Activated CD4-positive, alpha-beta T cell treated with anti-CD3 and anti-CD28 coated beads for 24 hours (primary cell): ENCODE data around the gene MICU2.

Experiments
- DNase-seq, 2 donors: peaks; one replicate each; pipeline ENCODE4 v3.0.0-alpha.2; 2020; ENCODE audit warnings: low read depth in 2 of 2

MICU2 gene

DNA sequence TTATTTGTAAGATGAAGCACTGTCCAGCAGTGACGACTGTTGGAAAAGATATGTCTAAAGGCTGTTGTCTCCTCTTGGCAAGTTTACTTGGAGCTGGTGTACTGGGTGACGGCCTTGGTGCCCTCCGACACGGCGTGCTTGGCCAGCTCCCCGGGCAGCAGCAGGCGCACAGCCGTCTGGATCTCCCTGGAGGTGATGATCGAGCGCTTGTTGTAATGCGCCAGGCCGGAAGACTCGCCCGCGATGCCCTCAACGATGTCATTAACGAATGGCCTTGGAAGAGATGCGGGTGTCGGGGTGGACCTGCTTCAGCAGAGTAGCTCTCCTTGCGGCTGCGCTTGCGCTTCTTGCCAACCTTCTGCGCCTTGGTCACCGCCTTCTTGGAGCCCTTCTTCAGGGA is 120.2 kb downstream of the MICU2 start:
- no peak for DNase-seq

DNA sequence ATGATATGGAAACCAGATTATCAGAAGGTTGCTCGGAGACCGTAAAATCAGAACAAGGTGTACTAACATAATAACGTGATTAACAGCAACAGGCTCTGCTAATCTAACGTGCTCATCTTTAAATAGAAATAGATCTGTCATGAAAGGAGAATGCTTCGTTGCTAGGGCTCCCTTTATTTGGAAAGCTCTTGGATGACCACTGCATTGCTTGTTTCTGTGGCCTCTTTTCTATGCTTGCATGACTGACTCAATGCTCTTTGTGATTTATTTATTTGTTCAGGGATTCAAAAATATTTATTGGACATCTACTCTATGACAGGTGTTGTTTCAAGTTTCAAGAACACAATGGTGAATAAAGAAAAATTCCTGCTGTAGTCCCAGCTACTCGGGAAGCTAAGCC is 122.6 kb downstream of the MICU2 start:
- no peak for DNase-seq

- DNase-seq: peak in 1 of 2 donors; percentile 40
Measured at GRCh38 chr13:21478881-21479808, 124.8 kb downstream of the MICU2 start.

DNA sequence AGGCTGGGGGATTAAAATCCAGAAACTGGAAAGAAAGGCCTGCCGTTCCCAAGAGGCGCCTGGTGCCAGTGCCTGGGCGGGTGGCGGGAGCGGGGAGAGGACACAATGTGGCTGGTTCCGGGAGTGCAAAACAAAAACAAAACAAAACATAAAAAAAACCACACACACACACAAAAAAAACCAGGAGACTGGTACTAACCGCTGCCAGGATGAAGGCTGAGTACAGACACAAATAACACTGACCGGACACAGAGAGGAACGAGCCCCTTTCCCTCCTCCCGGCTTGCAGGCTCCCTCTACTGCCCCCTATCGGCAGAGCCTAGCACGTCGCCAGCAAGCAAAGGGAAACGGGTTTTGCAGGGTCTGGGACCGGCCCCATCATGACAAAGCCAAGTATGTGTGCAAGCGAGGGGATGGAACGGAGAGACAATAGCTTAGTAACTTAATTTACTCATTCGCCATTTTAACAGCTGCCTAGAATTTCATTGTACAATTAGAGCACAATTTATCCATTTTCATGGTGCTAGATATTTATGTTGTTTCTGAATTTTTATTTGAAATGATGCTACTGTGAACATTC is 127.0 kb downstream of the MICU2 start:
- peak; percentile 73 to 79 for DNase-seq

DNA sequence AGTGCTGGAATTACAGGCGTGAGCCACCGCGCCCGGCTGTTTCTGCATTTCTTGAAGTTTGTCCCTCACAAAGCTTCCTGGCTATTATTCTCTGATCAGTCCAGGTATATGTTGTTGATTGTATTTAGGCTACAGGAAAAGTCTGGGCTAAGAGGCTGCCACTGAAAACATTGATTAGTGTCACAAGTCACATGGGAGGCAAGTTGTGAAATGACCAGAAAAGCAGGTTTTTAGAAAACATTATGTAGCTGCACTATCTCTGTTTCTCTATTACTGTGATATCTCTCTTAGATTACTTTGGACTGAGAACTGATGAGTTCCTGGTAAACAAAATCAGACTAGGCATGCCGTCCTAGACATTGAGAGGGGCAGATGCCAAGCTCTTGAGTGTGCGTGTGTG is 128.9 kb downstream of the MICU2 start:
- no peak for DNase-seq

DNA sequence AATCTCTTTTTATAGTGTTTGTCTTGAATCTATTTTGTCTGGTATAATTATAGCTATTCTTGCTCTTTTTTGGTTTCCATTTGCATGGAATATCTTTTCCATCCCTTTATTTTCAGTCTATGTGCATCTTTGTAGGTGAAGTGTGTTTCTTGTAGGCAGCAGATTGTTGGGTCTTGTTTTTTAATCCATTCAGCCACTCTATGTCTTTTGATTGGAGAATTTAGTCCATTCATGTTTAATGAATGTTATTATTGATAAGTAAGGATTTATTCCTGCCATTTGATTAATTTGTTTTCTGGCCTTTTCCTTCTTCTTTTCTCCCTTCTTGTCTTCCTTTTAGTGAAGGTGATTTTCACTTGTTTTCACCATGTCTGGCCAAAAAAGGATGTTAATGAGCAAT is 133.2 kb downstream of the MICU2 start:
- no peak for DNase-seq

DNA sequence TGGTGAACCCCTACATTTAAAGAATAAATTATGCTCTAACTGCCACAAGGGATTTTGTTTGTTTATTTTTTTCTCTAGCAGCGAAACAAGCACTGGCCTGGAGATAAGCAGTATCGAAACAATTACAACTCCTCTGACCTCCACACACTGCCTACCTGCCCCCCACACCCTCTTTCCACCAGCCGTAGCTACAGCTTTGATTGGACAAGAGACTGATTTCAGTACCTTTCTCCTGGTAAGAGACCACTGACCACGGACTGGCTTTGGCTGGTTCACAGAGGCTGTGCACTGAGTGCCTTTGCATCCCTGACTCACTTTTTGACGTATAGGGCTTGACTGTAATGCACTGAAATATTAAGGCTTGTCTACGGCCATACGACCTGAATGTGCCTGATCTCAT is 137.4 kb downstream of the MICU2 start:
- DNase-seq: no peak

- no peak for DNase-seq
Measured at GRCh38 chr13:21465710-21466160, 138.2 kb downstream of the MICU2 start.

DNA sequence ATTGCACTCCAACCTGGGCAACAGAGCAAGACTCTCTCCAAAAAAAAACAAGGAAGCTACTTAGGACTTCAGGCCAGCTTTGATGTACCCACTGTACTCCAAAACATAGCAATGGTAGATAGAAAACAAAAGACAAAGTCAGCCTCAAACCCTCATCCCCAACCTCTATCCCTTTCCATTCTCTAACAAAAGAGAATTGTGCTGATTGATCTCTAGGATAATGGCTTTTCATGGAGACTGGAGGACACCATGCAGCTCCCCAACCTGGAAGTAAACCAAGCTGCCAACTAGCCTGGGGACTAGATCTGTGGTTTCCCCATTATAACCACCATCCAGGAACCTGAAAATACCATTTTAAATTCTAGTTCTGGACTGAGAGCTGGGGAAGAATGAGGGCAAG is 140.5 kb downstream of the MICU2 start:
- no peak for DNase-seq

DNA sequence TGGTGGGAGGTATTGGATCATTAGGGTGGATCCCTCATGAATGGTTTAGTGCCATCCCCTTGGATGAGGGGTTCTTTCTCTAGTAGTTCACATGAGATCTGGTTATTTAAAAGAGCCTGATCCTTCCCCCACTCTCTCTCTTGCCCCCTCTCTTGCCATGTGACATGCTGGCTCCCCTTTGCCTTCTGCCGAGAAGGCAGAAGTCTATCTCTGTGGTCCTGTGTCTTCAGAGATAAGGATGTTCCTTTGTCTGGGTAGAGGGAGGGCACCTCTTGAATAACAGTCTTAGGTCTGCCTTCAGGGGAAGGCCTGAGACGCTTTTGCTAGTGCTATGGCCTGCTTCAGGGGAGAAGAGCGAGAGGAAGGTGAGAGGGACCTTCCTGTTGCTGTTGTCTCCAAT is 142.8 kb downstream of the MICU2 start:
- no peak for DNase-seq

GRCh38 chr13:21458813-21459701 is 144.9 kb downstream of the MICU2 start, which contains the start of gene ZDHHC20:
ZDHHC20 (minus strand) TSS chr13:21459303; CDS start chr13:21459171, 132 bp downstream.
- DNase-seq: peak; percentile 85 to 89

DNA sequence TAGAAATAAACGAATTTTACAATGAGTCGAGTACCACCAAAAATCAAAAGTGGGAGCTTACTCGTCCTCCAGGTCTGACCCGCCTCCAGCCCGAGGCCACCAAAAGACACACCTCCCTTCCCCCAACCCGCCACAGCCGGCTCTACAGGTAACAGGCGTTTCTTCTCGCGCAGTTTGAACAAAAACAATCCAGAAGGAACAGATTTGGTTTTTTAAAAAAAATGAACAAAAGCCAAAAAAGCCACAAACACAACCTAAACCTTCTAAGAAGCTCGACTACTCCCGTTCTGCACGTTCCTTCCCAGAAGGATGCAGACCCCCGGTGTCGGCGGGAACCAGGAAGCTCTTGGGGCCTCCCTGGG is 145.5 kb downstream of the MICU2 start:
- peak; percentile 39 for DNase-seq

DNA sequence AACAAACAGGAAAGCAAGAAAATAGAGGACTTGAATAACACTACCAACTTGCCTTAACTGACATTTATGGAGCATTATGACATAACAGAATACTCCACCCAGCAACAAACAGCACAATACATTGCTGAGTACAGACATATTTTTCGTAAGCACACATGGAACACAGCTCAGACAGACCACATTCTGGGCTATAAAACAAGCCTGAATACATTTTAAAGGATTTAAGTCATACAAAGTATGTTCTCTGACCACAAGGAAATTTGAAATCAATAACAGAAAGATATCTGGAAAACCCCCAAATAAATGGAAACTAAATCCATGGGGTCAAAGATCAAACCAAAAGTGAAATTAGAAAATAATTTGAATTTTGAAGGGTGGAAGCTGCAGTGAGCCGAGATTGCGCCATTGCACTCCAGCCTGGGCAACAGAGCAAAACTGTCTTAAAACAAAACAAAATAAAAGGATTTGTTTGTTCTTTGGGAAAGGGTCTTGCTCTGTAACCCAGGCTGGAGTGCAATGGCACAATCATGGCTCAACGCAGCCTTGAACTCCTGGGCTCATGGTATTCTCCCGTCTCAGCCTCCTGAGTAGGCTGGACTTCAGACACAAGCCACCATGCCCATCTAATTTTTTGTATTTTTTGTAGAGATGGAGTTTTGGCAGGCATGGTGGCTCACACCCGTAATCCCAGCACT is 150.4 kb downstream of the MICU2 start:
- no peak for DNase-seq

- no peak for DNase-seq
Measured at GRCh38 chr13:21450936-21451335, 153.0 kb downstream of the MICU2 start.

DNA sequence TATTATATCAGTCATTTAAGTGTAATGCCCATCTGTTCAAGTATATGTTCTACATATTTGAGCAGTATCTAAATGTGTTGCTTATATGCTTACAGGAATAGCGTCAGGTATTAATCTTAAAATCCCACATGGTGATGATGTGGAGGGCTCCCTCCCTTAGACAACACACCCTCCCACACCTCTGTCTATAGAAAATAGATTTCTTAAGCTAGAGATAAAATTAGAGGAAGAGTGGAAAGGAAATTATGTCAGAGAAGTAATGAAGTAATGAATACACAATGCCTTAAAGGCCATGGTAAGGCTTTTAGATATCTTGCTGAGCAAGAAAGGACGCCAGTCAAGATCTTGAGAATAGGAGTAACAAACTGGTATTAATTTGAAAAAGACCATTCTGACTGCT is 157.3 kb downstream of the MICU2 start:
- DNase-seq: no peak

DNA sequence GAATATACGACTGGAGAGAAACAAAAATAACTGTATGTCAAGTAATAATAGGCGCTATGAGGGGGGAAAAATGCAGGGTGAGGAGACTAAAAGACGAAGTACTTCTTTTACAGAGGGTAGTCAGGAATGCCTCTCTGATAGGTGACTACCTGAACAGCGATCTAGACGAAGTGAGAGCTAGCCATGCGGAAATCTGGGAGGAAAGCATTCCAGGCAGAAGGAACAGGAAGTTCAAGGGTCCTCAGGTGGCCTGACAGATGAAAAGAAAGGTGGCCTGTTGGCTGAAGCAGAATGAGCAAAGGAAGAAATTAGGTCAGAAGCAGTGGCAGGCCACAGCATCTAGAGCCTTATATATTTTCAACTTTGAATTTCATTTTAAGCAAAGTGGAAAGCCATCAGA is 158.2 kb downstream of the MICU2 start:
- no peak for DNase-seq

DNA sequence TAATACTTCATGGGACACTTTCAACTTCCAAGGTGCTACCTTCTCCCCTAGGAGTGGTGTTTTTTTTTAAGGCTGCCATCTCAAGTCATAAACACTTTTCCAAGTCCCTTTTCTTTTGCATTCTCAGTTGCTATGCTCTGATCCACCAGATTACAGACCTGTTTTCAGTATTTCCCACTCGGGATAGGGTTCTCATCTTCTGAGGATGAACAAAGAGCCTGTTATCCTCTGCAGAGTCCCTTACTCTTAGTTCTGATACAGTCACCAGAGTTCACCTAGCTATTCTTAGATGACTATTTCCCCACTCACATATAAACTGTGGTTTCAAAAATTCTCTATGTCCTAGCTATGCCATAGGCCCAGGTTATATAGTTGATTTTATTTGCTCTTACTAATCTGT is 160.8 kb downstream of the MICU2 start:
- no peak for DNase-seq
